Neural cell (in vitro differentiated cells): ENCODE data around the gene ABCG5. TPM values are rescaled to one million over a fixed set of nuclear protein-coding genes. Genes with fewer than 3 reads are reported as not detected.

Source experiments
- H2AFZ ChIP-seq: fragments of 200-600, 300-800 bp; sonication (generic), shearing (Covaris generic); 2 replicates; pipeline ENCODE4 v1.6.0; 2014; ENCODE audit warnings: low read depth, mild to moderate bottlenecking, antibody characterized with exemption, low read length, moderate library complexity
- H3F3A ChIP-seq: fragments of 200-600 bp; shearing (Covaris generic); 2 replicates; pipeline ENCODE4 v1.6.1; 2016; ENCODE audit warnings: mild to moderate bottlenecking, moderate library complexity, mixed read lengths, antibody characterized with exemption, low read length; ENCODE audit not compliant: insufficient read depth, poor library complexity, severe bottlenecking
- H3K27ac ChIP-seq: fragments of 200-600, 300-800 bp; sonication (generic), shearing (Covaris generic); 2 replicates; pipeline ENCODE4 v1.5.1; 2014; ENCODE audit warnings: mild to moderate bottlenecking, low read length, moderate library complexity
- H3K27me3 ChIP-seq: fragments of 300-800, 200-600 bp; sonication (generic), shearing (Covaris generic); 2 replicates; pipeline ENCODE4 v1.6.0; 2014; ENCODE audit warnings: mild to moderate bottlenecking, low read depth, low read length, moderate library complexity; ENCODE audit not compliant: insufficient read depth
- H3K36me3 ChIP-seq: fragments of 300-800, 200-600 bp; sonication (generic), shearing (Covaris generic); 2 replicates; pipeline ENCODE4 v1.5.1; 2014; ENCODE audit warnings: mild to moderate bottlenecking, antibody characterized with exemption, low read length, moderate library complexity; ENCODE audit not compliant: insufficient read depth
- H3K4me2 ChIP-seq: fragments of 300-800, 200-600 bp; sonication (generic), shearing (Covaris generic); 2 replicates; pipeline ENCODE4 v1.6.0; 2014; ENCODE audit warnings: mild to moderate bottlenecking, low read length
- H3K4me3 ChIP-seq: fragments of 300-800, 200-600 bp; sonication (generic), shearing (Covaris generic); 2 replicates; pipeline ENCODE4 v1.5.1; 2014; ENCODE audit warnings: mild to moderate bottlenecking, low read length, moderate library complexity
- H3K79me2 ChIP-seq: fragments of 200-600 bp; shearing (Covaris generic); replicated peaks from 2 replicates; pipeline ENCODE4 v1.6.0; 2014; ENCODE audit warnings: mild to moderate bottlenecking, low read length, moderate library complexity; ENCODE audit not compliant: insufficient read depth
- H3K9ac ChIP-seq: fragments of 300-800, 200-600 bp; sonication (generic), shearing (Covaris generic); 2 replicates; pipeline ENCODE4 v1.6.1; 2016; ENCODE audit warnings: mild to moderate bottlenecking, low read length, mixed read lengths
- H3K9me2 ChIP-seq: fragments of 200-600 bp; shearing (Covaris generic); 2 replicates; pipeline ENCODE4 v1.6.1; 2016; ENCODE audit warnings: mild to moderate bottlenecking, low read length, mixed read lengths; ENCODE audit not compliant: insufficient read depth
- H3K9me3 ChIP-seq: fragments of 200-600, 300-800 bp; sonication (generic), shearing (Covaris generic); 2 replicates; pipeline ENCODE4 v1.6.1; 2016; ENCODE audit warnings: mild to moderate bottlenecking, mixed run types, low read length, moderate library complexity, mixed read lengths
- H4K20me1 ChIP-seq: fragments of 200-600 bp; shearing (Covaris generic); 2 replicates; pipeline ENCODE4 v1.6.1; 2016; ENCODE audit warnings: mild to moderate bottlenecking, mixed run types; ENCODE audit not compliant: insufficient read depth
- CTCF ChIP-seq: fragments of 450-650 bp; IDR thresholded peaks from 2 replicates; pipeline ENCODE4 v1.5.1; 2014; ENCODE audit warnings: antibody characterized with exemption, mild to moderate bottlenecking, moderate library complexity; ENCODE audit not compliant: poor library complexity, severe bottlenecking
- EP300 ChIP-seq: fragments of 450-650 bp; conservative IDR thresholded peaks from 2 replicates; pipeline ENCODE4 v1.6.1; 2014; ENCODE audit warnings: antibody characterized with exemption, mild to moderate bottlenecking, moderate library complexity; ENCODE audit not compliant: poor library complexity, severe bottlenecking
- EZH2 ChIP-seq: fragments of 200-600, 300-800 bp; shearing (Covaris generic), sonication (generic); IDR thresholded peaks from 2 replicates; pipeline ENCODE4 v1.6.1; 2014; ENCODE audit warnings: antibody characterized with exemption, low read length, borderline replicate concordance, mild to moderate bottlenecking; ENCODE audit not compliant: insufficient read depth, poor library complexity, severe bottlenecking
- MXI1 ChIP-seq: fragments of 450-650 bp; conservative IDR thresholded peaks from 2 replicates; pipeline ENCODE4 v1.6.1; 2014; ENCODE audit warnings: antibody characterized with exemption, mild to moderate bottlenecking; ENCODE audit not compliant: poor library complexity, severe bottlenecking
- POLR2AphosphoS5 ChIP-seq: IDR thresholded peaks from 2 replicates; pipeline ENCODE4 v1.6.1; 2012
- RAD21 ChIP-seq: fragments of 450-650 bp; conservative IDR thresholded peaks from 2 replicates; pipeline ENCODE4 v1.6.1; 2014; ENCODE audit warnings: antibody characterized with exemption, mild to moderate bottlenecking, moderate library complexity
- REST ChIP-seq: IDR thresholded peaks from 2 replicates; pipeline ENCODE4 v1.6.1; 2012; ENCODE audit warnings: borderline replicate concordance
- SMC3 ChIP-seq: fragments of 450-650 bp; conservative IDR thresholded peaks from 2 replicates; pipeline ENCODE4 v1.6.1; 2014; ENCODE audit warnings: antibody characterized with exemption, mild to moderate bottlenecking, moderate library complexity; ENCODE audit not compliant: poor library complexity
- TAF1 ChIP-seq: IDR thresholded peaks from 2 replicates; pipeline ENCODE4 v1.6.1; 2012; ENCODE audit warnings: low read depth
- polyA plus RNA-seq: library from polyadenylated mRNA; depleted of rRNA; stranded (reverse); fragments of >200 nt; gene quantifications from 2 replicates; pipeline ENCODE4 v1.2.3, GENCODE V29; 2014

ABCG5 gene
- polyA plus RNA-seq, 1 donor from 2014 or later, result not detected

GRCh38 chr2:43818761-43819160, 19.9 kb downstream of the ABCG5 start:
- H3F3A ChIP-seq, result no peaks in the 10 kb centered on the region
- no peaks in the 10 kb centered on the region for H3K9me3 ChIP-seq
- H4K20me1 ChIP-seq, result no peaks in the 10 kb centered on the region

GRCh38 chr2:43814711-43815110, 23.9 kb downstream of the ABCG5 start:
- H4K20me1 ChIP-seq, result no peaks in the 10 kb centered on the region
- no peak overlapping the region for H3K4me2 ChIP-seq
- H3K9me2 ChIP-seq, result no peaks in the 10 kb centered on the region
- no peaks in the 10 kb centered on the region for H3K36me3 ChIP-seq
- no peak overlapping the region for H3K4me3 ChIP-seq
- H2AFZ ChIP-seq, result no peak overlapping the region
- H3F3A ChIP-seq, result no peaks in the 10 kb centered on the region
- H3K9ac ChIP-seq, result no peak overlapping the region
- H3K79me2 ChIP-seq, result no peaks in the 10 kb centered on the region
- H3K27ac ChIP-seq, result no peak overlapping the region
- H3K9me3 ChIP-seq, result no peaks in the 10 kb centered on the region
- H3K27me3 ChIP-seq, result no peaks in the 10 kb centered on the region
- TF ChIP-seq SMC3, result no peak
- no peak for TF ChIP-seq EP300
- no peak for TF ChIP-seq POLR2AphosphoS5
- TF ChIP-seq CTCF, result no peak
- no peak for TF ChIP-seq EZH2
- no peak for TF ChIP-seq REST
- no peak for TF ChIP-seq TAF1

More at GRCh38 chr2:43818761-43819160, 19.9 kb downstream of the ABCG5 start:
- Histone ChIP-seq H3K27ac (no peak overlapping the region), H2AFZ (no peak overlapping the region), H3K79me2 (no peaks in the 10 kb centered on the region), H3K9ac (no peak overlapping the region), H3K4me2 (no peak overlapping the region), H3K36me3 (no peaks in the 10 kb centered on the region), H3K9me2 (no peaks in the 10 kb centered on the region), H3K27me3 (no peaks in the 10 kb centered on the region), H3K4me3 (no peak overlapping the region)
- TF ChIP-seq RAD21 (no peak), EZH2 (no peak), TAF1 (no peak), MXI1 (no peak), REST (no peak), POLR2AphosphoS5 (no peak), CTCF (no peak)
